PFSK-1 (cell line): ENCODE measurements around the gene ARHGAP4.

ENCODE experiments used
- POLR2AphosphoS5 ChIP-seq: IDR thresholded peaks from 2 replicates; pipeline ENCODE4 v1.6.1; 2012; ENCODE audit warnings: low read depth, mild to moderate bottlenecking, control low read depth, low read length, moderate library complexity
- REST ChIP-seq, 2 experiments: IDR thresholded peaks; 2 replicates each; pipeline versions ENCODE4 v1.6.1 to v1.8.0; 2011 to 2012; ENCODE audit warnings: low read depth in 2 of 2, low read length in 2 of 2, control low read depth in 1 of 2, inconsistent platforms in 1 of 2, mild to moderate bottlenecking in 1 of 2, moderate library complexity in 1 of 2; ENCODE audit not compliant: insufficient read depth in 1 of 2
- TAF1 ChIP-seq: IDR thresholded peaks from 2 replicates; pipeline ENCODE4 v1.6.1; 2012; ENCODE audit warnings: low read length, control low read depth, borderline replicate concordance; ENCODE audit not compliant: insufficient read depth

DNA sequence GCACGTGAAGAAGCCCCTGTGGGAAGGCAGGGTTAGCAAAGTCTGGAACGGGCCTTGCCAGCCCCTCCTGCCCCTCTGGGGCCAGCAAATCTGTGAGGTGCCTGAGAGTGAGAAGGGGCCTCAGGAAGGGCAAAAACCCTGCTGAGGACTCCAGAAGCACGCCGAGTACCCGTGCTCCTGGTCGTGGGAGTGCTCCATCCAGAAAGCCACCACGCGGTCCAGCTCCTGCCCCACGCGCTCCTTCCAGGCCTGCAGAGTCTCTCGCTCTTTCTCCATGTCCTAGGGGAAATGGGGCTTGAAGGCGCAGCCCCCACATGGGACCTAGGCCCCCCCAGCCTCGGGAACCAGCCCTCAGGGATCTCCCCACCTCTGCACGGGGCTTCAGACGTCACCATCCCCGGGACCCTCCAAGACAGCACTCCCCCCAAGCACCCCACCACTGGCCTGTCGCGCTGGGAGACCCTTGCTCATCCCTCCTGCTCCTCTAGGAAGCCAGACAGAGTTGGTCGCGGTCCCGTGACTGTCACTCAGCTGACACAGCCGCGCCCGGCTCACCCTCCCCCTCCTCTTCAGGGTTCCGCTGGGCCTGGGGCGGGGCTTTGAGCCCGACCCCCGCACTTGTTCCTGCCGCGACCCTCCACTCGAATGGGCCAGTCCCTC is 18.2 kb upstream of the ARHGAP4 start, which contains the start of gene RENBP:
- TF ChIP-seq TAF1: no peak
- no peak for TF ChIP-seq REST (IDR thresholded peaks at IDR 0.05; ENCODE audit: insufficient read depth in 1 of 2, low read depth in 2 of 2, low read length in 2 of 2)
- TF ChIP-seq POLR2AphosphoS5: no peak
